K562 (cell line): Measurements from ENCODE around the gene SLC35E2B. TPM values are rescaled to one million over a fixed set of nuclear protein-coding genes. Genes with fewer than 3 reads are reported as not detected.
"Not testable (repeated sequence)": the region's sequence is repeated elsewhere in the genome, so short reads cannot be mapped to it uniquely, and the experiment has no call there.

Experiments
- ATAC-seq: fragments of 200-7000 bp; cut with Tn5 transposase; 3 replicates; pipeline ENCODE4 v1.9.1; 2020; ENCODE audit warnings: moderate library complexity
- BruUV-seq: library from RNA; stranded (reverse); fragments of 400-500 nt; replicated peaks from 2 replicates; lab custom pipeline; 2021; lab: Mats Ljungman, UMichigan
- CTCF ChIA-PET: fragments of 300-600 bp; formaldehyde crosslinking; extraction: SDS; loops from one replicate; lab custom pipeline; 2021; ENCODE audit warnings: low intra/inter-chr PET ratio; lab: Yijun Ruan, JAX
- POLR2A ChIA-PET: fragments of 300-600, 350-650 bp; sonication (Branson Sonifier 250); formaldehyde crosslinking; extraction: SDS; loops from one replicate; lab custom pipeline; 2021; ENCODE audit warnings: antibody characterized with exemption, inconsistent platforms; lab: Yijun Ruan, JAX
- DNase-seq, 4 experiments: peaks; one replicate each; pipeline versions ENCODE4 v3.0.0 to v3.0.0-alpha.2; 2011 to 2018; ENCODE audit warnings: low spot score in 3 of 4, mixed read lengths in 3 of 4; ENCODE audit errors: extremely low read depth in 1 of 4
- FAIRE-seq: peaks from 2 replicates; lab custom pipeline; 2011; peaks lifted over from hg19 to GRCh38; lab: Jason Lieb, UNC
- H2AFZ ChIP-seq: 2 replicates; pipeline ENCODE4 v1.6.0; 2011; ENCODE audit warnings: low read depth, low read length, control low read depth, inconsistent platforms
- H3K27ac ChIP-seq: fragments of 200-600 bp; 3 replicates; pipeline ENCODE4 v1.8.0; 2011; ENCODE audit warnings: low read depth, mild to moderate bottlenecking, control low read depth, inconsistent platforms, low read length, moderate library complexity, mixed read lengths; ENCODE audit errors: extremely low read depth
- H3K27me3 ChIP-seq, 2 experiments: fragments of 300-600 bp in 1 of 2; 2 replicates in 1 of 2; 3 replicates in 1 of 2; pipeline versions ENCODE4 v1.6.0 to v1.8.0; 2011; ENCODE audit warnings: inconsistent platforms in 2 of 2, low read length in 2 of 2, mild to moderate bottlenecking in 1 of 2, mixed read lengths in 1 of 2, moderate library complexity in 1 of 2; ENCODE audit not compliant: control insufficient read depth in 2 of 2, insufficient read depth in 2 of 2
- H3K36me3 ChIP-seq: fragments of 300-600 bp; 3 replicates; pipeline ENCODE4 v1.8.0; 2011; ENCODE audit warnings: mild to moderate bottlenecking, low read length, inconsistent platforms; ENCODE audit not compliant: control insufficient read depth, insufficient read depth
- H3K4me1 ChIP-seq, 2 experiments: fragments of 200-600 bp in 1 of 2; replicated peaks in 1 of 2; 2 replicates in 1 of 2; 3 replicates in 1 of 2; pipeline versions ENCODE4 v1.5.1 to v1.8.0; 2011; ENCODE audit warnings: inconsistent platforms in 2 of 2, low read length in 2 of 2, mild to moderate bottlenecking in 1 of 2, mixed read lengths in 1 of 2, moderate library complexity in 1 of 2; ENCODE audit not compliant: control insufficient read depth in 2 of 2, insufficient read depth in 2 of 2
- H3K4me2 ChIP-seq: 2 replicates; pipeline ENCODE4 v1.6.1; 2011; ENCODE audit warnings: low read length, control low read depth, inconsistent platforms, mixed read lengths; ENCODE audit not compliant: insufficient read depth
- H3K4me3 ChIP-seq: fragments of 200-600 bp; sonication (generic), shearing (Covaris generic); 2 replicates; pipeline ENCODE4 v1.5.1; 2016; ENCODE audit warnings: control low read depth, inconsistent platforms
- H3K79me2 ChIP-seq: fragments of 200-600 bp; 3 replicates; pipeline ENCODE4 v1.8.0; 2011; ENCODE audit warnings: low read length, inconsistent platforms; ENCODE audit not compliant: control insufficient read depth, insufficient read depth
- H3K9ac ChIP-seq, 2 experiments: 2 replicates each; pipeline versions ENCODE4 v1.6.0 to v1.6.1; 2011; ENCODE audit warnings: low read depth in 2 of 2, low read length in 2 of 2, control low read depth in 1 of 2, inconsistent platforms in 1 of 2, mild to moderate bottlenecking in 1 of 2, mixed read lengths in 1 of 2; ENCODE audit not compliant: insufficient read depth in 1 of 2
- H3K9me1 ChIP-seq: one replicate; pipeline ENCODE4 v1.6.0; 2011; ENCODE audit warnings: inconsistent platforms, mild to moderate bottlenecking, low read length, moderate library complexity; ENCODE audit not compliant: control insufficient read depth, insufficient read depth
- H3K9me3 ChIP-seq: replicated peaks from 2 replicates; pipeline ENCODE4 v1.5.1; 2011; ENCODE audit warnings: low read depth, low read length, inconsistent platforms; ENCODE audit not compliant: control insufficient read depth, insufficient read depth
- H4K20me1 ChIP-seq: replicated peaks from 2 replicates; pipeline ENCODE4 v1.6.1; 2011; ENCODE audit warnings: low read length, inconsistent platforms, mixed read lengths; ENCODE audit not compliant: control insufficient read depth, insufficient read depth
- CSDE1 ChIP-seq, 2 experiments: fragments of 450-650 bp; IDR thresholded peaks; 2 replicates each; pipeline ENCODE4 v1.6.1; 2016; ENCODE audit warnings: mild to moderate bottlenecking in 1 of 2
- CTCF ChIP-seq, 3 experiments: IDR thresholded peaks in 2 of 3; conservative IDR thresholded peaks in 1 of 3; 2 replicates each; pipeline ENCODE4 v1.5.1; 2011 to 2012; ENCODE audit warnings: low read length in 3 of 3, mild to moderate bottlenecking in 3 of 3, control low read depth in 2 of 3, improper control_type of control experiment in 1 of 3, inconsistent platforms in 1 of 3, low read depth in 1 of 3, mixed read lengths in 1 of 3, moderate library complexity in 1 of 3; ENCODE audit not compliant: insufficient read depth in 2 of 3
- FOXK2 ChIP-seq, 2 experiments: fragments of 450-650 bp; IDR thresholded peaks in 1 of 2; conservative IDR thresholded peaks in 1 of 2; 2 replicates each; pipeline ENCODE4 v1.6.1; 2016; ENCODE audit warnings: low read depth in 2 of 2, mild to moderate bottlenecking in 1 of 2
- JUN ChIP-seq, 2 experiments: sonication (generic) in 1 of 2; formaldehyde crosslinking in 1 of 2; IDR thresholded peaks; 2 replicates each; pipeline versions ENCODE4 v1.6.1 to v1.8.0; 2012 to 2022; ENCODE audit warnings: borderline replicate concordance in 2 of 2, mild to moderate bottlenecking in 2 of 2, improper control_type of control experiment in 1 of 2, low read depth in 1 of 2, low read length in 1 of 2, missing genetic modification reagents in 1 of 2
- POLR2AphosphoS5 ChIP-seq: IDR thresholded peaks from 2 replicates; pipeline ENCODE4 v1.6.1; 2011; ENCODE audit warnings: mild to moderate bottlenecking, low read depth, low read length, moderate library complexity; ENCODE audit not compliant: control insufficient read depth, insufficient read depth
- POLR2G ChIP-seq: fragments of 200-400 bp; formaldehyde crosslinking; IDR thresholded peaks from 2 replicates; pipeline ENCODE4 v1.6.1; 2017; ENCODE audit warnings: low read depth, mild to moderate bottlenecking, antibody characterized with exemption, low read length, moderate library complexity
- POLR2H ChIP-seq: IDR thresholded peaks from 2 replicates; pipeline ENCODE4 v1.6.1; 2016; ENCODE audit warnings: missing genetic modification characterization, low read depth, mild to moderate bottlenecking, control low read depth, missing compliant biosample characterization, moderate library complexity
- RB1 ChIP-seq: fragments of 450-650 bp; IDR thresholded peaks from 2 replicates; pipeline ENCODE4 v1.6.1; 2017; ENCODE audit warnings: low read depth, mild to moderate bottlenecking
- SIN3B ChIP-seq: fragments of 450-650 bp; IDR thresholded peaks from 2 replicates; pipeline ENCODE4 v1.6.1; 2017; ENCODE audit warnings: low read depth, mild to moderate bottlenecking, moderate library complexity
- SIX5 ChIP-seq, 2 experiments: IDR thresholded peaks; 2 replicates each; pipeline ENCODE4 v1.6.1; 2011; ENCODE audit warnings: low read length in 2 of 2, borderline replicate concordance in 1 of 2, low read depth in 1 of 2, mild to moderate bottlenecking in 1 of 2, moderate library complexity in 1 of 2; ENCODE audit not compliant: insufficient read depth in 1 of 2
- SP1 ChIP-seq: sonication (generic); formaldehyde crosslinking; IDR thresholded peaks from 2 replicates; pipeline ENCODE4 v1.8.1; 2022; ENCODE audit warnings: mild to moderate bottlenecking, missing genetic modification reagents
- TEAD1 ChIP-seq, 2 experiments: fragments of 450-650 bp in 1 of 2; sonication (generic) in 1 of 2; formaldehyde crosslinking; IDR thresholded peaks; 2 replicates each; pipeline versions ENCODE4 v1.4.0 to v1.8.0; 2020 to 2022; ENCODE audit warnings: mild to moderate bottlenecking in 2 of 2, missing genetic modification reagents in 1 of 2
- ZBED1 ChIP-seq: IDR thresholded peaks from 2 replicates; pipeline ENCODE4 v1.6.1; 2014
- ZNF316 ChIP-seq: fragments of 450-650 bp; IDR thresholded peaks from 2 replicates; pipeline ENCODE4 v1.6.1; 2016
- WGBS: fragments of 100-300 bp; shearing (Covaris generic); methylation state at CpG from one replicate; pipeline ENCODE4 v1.1.6; 2016; ENCODE audit warnings: low coverage, mixed read lengths; ENCODE audit not compliant: insufficient coverage; ENCODE audit errors: missing lambda C conversion rate; 5-methylcytosine and 5-hydroxymethylcytosine counted together
- in situ Hi-C: fragments of 300-500 bp; cut with MboI; formaldehyde crosslinking; loops from 4 replicates; pipeline ENCODE4 v1.15.0; 2018; ENCODE audit warnings: inconsistent platforms, mixed read lengths
- intact Hi-C: fragments of 100-400 bp; cut with micrococcal nuclease; formaldehyde crosslinking; loops from 2 replicates; pipeline ENCODE4 v1.14.2; 2022
- polyA plus RNA-seq, 8 experiments: library from polyadenylated mRNA; depleted of rRNA in 4 of 8; stranded (reverse) in 5 of 8; unstranded in 3 of 8; fragments of >200 nt; fragmentation: Nextera tagmentation in 2 of 8; fragmentation: Illumina TruSeq in 1 of 8; extraction: Ambion mirVana in 2 of 8; extraction: Trizol in 1 of 8; gene quantifications; 2 replicates each; pipeline versions ENCODE4 v1.2.1 to v1.2.3, GENCODE V29; 2011 to 2014; ENCODE audit warnings: inconsistent platforms in 1 of 8, missing spikeins in 1 of 8
- total RNA-seq, 7 experiments: library from RNA; depleted of rRNA in 6 of 7; stranded (reverse); fragments of >200 nt in 6 of 7; fragmentation: Illumina TruSeq in 2 of 7; extraction: Trizol in 2 of 7; gene quantifications; 2 replicates each; pipeline versions ENCODE4 v1.2.1 to v1.2.3, GENCODE V29; 2011 to 2021; ENCODE audit warnings: low replicate concordance in 1 of 7
- TF ChIP-seq, protein P1 (sequence below), 2 experiments: fragments of 200-800 bp in 1 of 2; sonication (Bioruptor generic) in 1 of 2; sonication (generic) in 1 of 2; formaldehyde crosslinking in 1 of 2; IDR thresholded peaks in 1 of 2; conservative IDR thresholded peaks in 1 of 2; 2 replicates each; pipeline versions ENCODE4 v1.5.0 to v1.6.1; 2016 to 2020; ENCODE audit warnings: missing compliant biosample characterization in 1 of 2, missing genetic modification characterization in 1 of 2, missing genetic modification reagents in 1 of 2

SLC35E2B gene
- total and polyA plus RNA-seq, 9 of the 15 experiments (the other 6 are each of a cell fraction or from before 2014, with no cell fraction given): 4.7 to 44.6 (median 20.7) TPM

GRCh38 chr1:1658583-1659549 lies 33.7 kb downstream of the SLC35E2B start, which contains the start of gene CDK11B:
CDK11B (minus strand) TSS chr1:1659004; CDS start chr1:1657485, 1,519 bp downstream.
- BruUV-seq; H3K4me1 ChIP-seq; POLR2A ChIA-PET; H4K20me1 ChIP-seq; H3K9me3 ChIP-seq; H3K27me3 ChIP-seq; H3K9me1 ChIP-seq; TF ChIP-seq JUN (CRISPR knock-in tag; IDR thresholded peaks at IDR 0.05; ENCODE audit: borderline replicate concordance): not testable (repeated sequence)
- Histone ChIP-seq H3K36me3 (peaks cover 32% of the 10 kb centered on the region), H3K4me3 (peak within 1 kb of the TSS; percentile 57), H3K79me2 (peaks cover 14% of the 10 kb centered on the region; the same call in 2 of the 3 replicates), H3K4me2 (peak within 1 kb of the TSS; percentile 85; the same call in 1 of the 2 replicates), H3K9ac (peak within 1 kb of the TSS; percentile 91 to 93), H2AFZ (peak within 1 kb of the TSS; percentile 97), H3K27ac (peak within 1 kb of the TSS; percentile 99)
- CTCF ChIA-PET: interaction anchor here (0.6 kb wide), 1 partner anchor 96 kb away, joined by 3 read pairs; no protein-coding TSS in a partner anchor
- under 1% methylated on average over 52 of the region's 96 CpGs for WGBS
- in situ Hi-C loops: loop anchor here (5.0 kb wide), 2 partner anchors 63 to 92 kb away; partner anchors contain the start of gene CDK11A
- peak; percentile 95 for FAIRE-seq
- intact Hi-C loops: loop anchor here (5.0 kb wide), 1 partner anchor 87 kb away; the partner anchor contains the start of gene SSU72
- DNase-seq: peak; percentile 89 to 99 (median 94)
- ATAC-seq: peak; percentile 93
- TF ChIP-seq ZNF316 (peak; percentile 49), TEAD1 (CRISPR knock-in tag; IDR thresholded peaks at IDR 0.05) (peak in 1 of 2 experiments; percentile 89; a peak in 2 of 4 replicates), FOXK2 (conservative IDR thresholded peaks at IDR 0.05 in 1 of 2, IDR thresholded peaks at IDR 0.05 in 1 of 2; ENCODE audit: low read depth in 2 of 2) (peak; percentile 96 to 99), POLR2AphosphoS5 (peak; percentile 41; the same call in 1 of the 2 replicates), CTCF (IDR thresholded peaks at IDR 0.05 in 2 of 3, conservative IDR thresholded peaks at IDR 0.05 in 1 of 3; ENCODE audit: insufficient read depth in 2 of 3, low read depth in 1 of 3, low read length in 3 of 3) (peak; percentile 12 to 46 (median 21); a peak in 3 of 6 replicates), ZBED1 (0 out of 2 replicates have a peak, but pooled peaks have one; percentile 54), POLR2G (peak; percentile 67), SP1 (peak; percentile 74; the same call in 1 of the 2 replicates), RB1 (peak; percentile 81; the same call in 1 of the 2 replicates), SIN3B (peak; percentile 99), POLR2H (peak; percentile 58; the same call in 1 of the 2 replicates), JUN (IDR thresholded peaks at IDR 0.05; ENCODE audit: borderline replicate concordance, low read depth, low read length) (peak; percentile 57; the same call in 1 of the 2 replicates), CSDE1 (IDR thresholded peaks at IDR 0.05) (peak in 1 of 2 experiments; percentile 93; a peak in 2 of 4 replicates), SIX5 (IDR thresholded peaks at IDR 0.05; ENCODE audit: borderline replicate concordance in 1 of 2, insufficient read depth in 1 of 2, low read depth in 1 of 2, low read length in 2 of 2) (peak in 1 of 2 experiments; percentile 39; a peak in 1 of 4 replicates)
- TF ChIP-seq, protein P1, sequence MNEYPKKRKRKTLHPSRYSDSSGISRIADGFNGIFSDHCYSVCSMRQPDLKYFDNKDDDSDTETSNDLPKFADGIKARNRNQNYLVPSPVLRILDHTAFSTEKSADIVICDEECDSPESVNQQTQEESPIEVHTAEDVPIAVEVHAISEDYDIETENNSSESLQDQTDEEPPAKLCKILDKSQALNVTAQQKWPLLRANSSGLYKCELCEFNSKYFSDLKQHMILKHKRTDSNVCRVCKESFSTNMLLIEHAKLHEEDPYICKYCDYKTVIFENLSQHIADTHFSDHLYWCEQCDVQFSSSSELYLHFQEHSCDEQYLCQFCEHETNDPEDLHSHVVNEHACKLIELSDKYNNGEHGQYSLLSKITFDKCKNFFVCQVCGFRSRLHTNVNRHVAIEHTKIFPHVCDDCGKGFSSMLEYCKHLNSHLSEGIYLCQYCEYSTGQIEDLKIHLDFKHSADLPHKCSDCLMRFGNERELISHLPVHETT (CRISPR knock-in tag; conservative IDR thresholded peaks at IDR 0.05 in 1 of 2, IDR thresholded peaks at IDR 0.05 in 1 of 2): peak in 1 of 2 experiments; percentile 99; a peak in 2 of 4 replicates
